Kidney (tissue), 14 donors: ENCODE measurements around the gene GRM7. TPM values are rescaled to one million over a fixed set of nuclear protein-coding genes. Genes with fewer than 3 reads are reported as not detected.

Experiments used
- DNase-seq, 5 donors: peaks; one replicate each; pipeline ENCODE4 v3.0.0-alpha.2; 2013 to 2020
- FAIRE-seq: peaks from 2 replicates; lab custom pipeline; 2012; peaks lifted over from hg19 to GRCh38; lab: Jason Lieb, UNC
- H3K27ac ChIP-seq, 2 donors: one replicate each; pipeline ENCODE4 v1.7.0; 2013; ENCODE audit warnings: low read depth in 2 of 2, low read length in 2 of 2, inconsistent platforms in 1 of 2
- H3K27me3 ChIP-seq: one replicate; pipeline ENCODE4 v1.7.1; 2013; ENCODE audit warnings: low read length, inconsistent platforms; ENCODE audit not compliant: control insufficient read depth, insufficient read depth
- H3K36me3 ChIP-seq, 3 donors: one replicate each; pipeline versions ENCODE4 v1.7.0 to v1.7.1; 2013; ENCODE audit warnings: low read length in 3 of 3, control low read depth in 1 of 3, inconsistent platforms in 1 of 3; ENCODE audit not compliant: insufficient read depth in 3 of 3, control insufficient read depth in 2 of 3
- H3K4me1 ChIP-seq, 3 donors: one replicate each; pipeline versions ENCODE4 v1.7.0 to v1.7.1; 2013; ENCODE audit warnings: low read length in 3 of 3, inconsistent platforms in 1 of 3, low read depth in 1 of 3; ENCODE audit not compliant: control insufficient read depth in 2 of 3, insufficient read depth in 2 of 3
- H3K4me3 ChIP-seq, 3 donors: one replicate each; pipeline versions ENCODE4 v1.7.0 to v1.8.1; 2013; ENCODE audit warnings: low read length in 3 of 3, control low read depth in 1 of 3, inconsistent platforms in 1 of 3
- H3K9ac ChIP-seq, 3 donors: one replicate each; pipeline versions ENCODE4 v1.7.0 to v1.7.1; 2013; ENCODE audit warnings: low read length in 3 of 3, control low read depth in 1 of 3, inconsistent platforms in 1 of 3
- H3K9me3 ChIP-seq, 3 donors: one replicate each; pipeline versions ENCODE4 v1.7.0 to v1.7.1; 2013; ENCODE audit warnings: low read length in 3 of 3, control low read depth in 1 of 3, inconsistent platforms in 1 of 3; ENCODE audit not compliant: control insufficient read depth in 2 of 3, insufficient read depth in 1 of 3
- intact Hi-C: fragments of 100-400 bp; cut with DNase I; formaldehyde crosslinking; loops from one replicate; pipeline ENCODE4 v1.11.1; 2022
- polyA plus RNA-seq: library from polyadenylated mRNA; stranded (reverse); fragments of 350-450 nt; fragmentation: Illumina TruSeq; extraction: RNeasy Lipid Tissue Mini Kit (QIAGEN cat#74804); gene quantifications from one replicate; pipeline ENCODE4 v1.2.3, GENCODE V29; 2014; ENCODE audit warnings: low read depth, low replicate concordance; ENCODE audit not compliant: insufficient read depth
- total RNA-seq: library from RNA; stranded (reverse); fragmentation: NEBNext Ultra II Directional; extraction: Animal tissue kit (Norgen Biotek cat#: 25700); gene quantifications from one replicate; pipeline ENCODE4 v1.2.1, GENCODE V29; 2021
- TF ChIP-seq, protein P1 (sequence below): IDR thresholded peaks from 3 replicates; pipeline ENCODE4 v1.5.1; 2012; ENCODE audit warnings: mild to moderate bottlenecking, moderate library complexity, borderline replicate concordance; ENCODE audit not compliant: insufficient read depth; ENCODE audit errors: extremely low read depth
- donor health status: control.
- donor health status: control.
- donor health status: control.
- donor health status: control.
- donor health status: control.
- donor health status: DM: yes; HTN: yes; CAD: no.
- donor health status: Normal renal cell carcinoma (clear cell type).

Gene GRM7
- total and polyA plus RNA-seq, 2 donors from 2014 or later: 0.16 TPM; not detected in 1

DNA sequence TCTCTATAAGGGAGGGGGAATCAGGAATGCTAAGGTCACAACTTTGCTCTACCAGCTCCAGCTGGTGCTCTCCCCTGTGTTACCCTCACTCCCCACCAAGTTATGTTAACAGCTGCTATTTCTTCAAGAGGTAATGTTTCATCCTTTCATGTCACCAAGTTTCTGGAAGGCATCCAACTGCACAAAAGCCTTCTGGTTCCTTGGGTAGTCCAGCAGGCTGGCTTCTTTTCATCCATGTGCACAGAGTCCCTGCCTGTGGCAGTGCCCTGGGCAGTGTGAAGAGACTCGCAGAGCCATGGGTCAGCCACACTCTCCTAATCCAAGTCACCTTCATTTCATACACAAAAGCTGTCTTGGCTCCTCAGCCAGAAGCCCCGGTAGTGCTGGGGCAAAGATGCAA is 903.2 kb downstream of the GRM7 start:
- Histone ChIP-seq H3K4me1 (no peaks in the 10 kb centered on the region), H3K27ac (no peak overlapping the region), H3K4me3 (no peak overlapping the region), H3K36me3 (no peaks in the 10 kb centered on the region), H3K27me3 (no peaks in the 10 kb centered on the region), H3K9me3 (no peaks in the 10 kb centered on the region), H3K9ac (no peak overlapping the region)
- intact Hi-C loops: no loop called here
- DNase-seq (peak in 1 of 5 donors; percentile 17), FAIRE-seq (no peak)
- TF ChIP-seq, protein P1, sequence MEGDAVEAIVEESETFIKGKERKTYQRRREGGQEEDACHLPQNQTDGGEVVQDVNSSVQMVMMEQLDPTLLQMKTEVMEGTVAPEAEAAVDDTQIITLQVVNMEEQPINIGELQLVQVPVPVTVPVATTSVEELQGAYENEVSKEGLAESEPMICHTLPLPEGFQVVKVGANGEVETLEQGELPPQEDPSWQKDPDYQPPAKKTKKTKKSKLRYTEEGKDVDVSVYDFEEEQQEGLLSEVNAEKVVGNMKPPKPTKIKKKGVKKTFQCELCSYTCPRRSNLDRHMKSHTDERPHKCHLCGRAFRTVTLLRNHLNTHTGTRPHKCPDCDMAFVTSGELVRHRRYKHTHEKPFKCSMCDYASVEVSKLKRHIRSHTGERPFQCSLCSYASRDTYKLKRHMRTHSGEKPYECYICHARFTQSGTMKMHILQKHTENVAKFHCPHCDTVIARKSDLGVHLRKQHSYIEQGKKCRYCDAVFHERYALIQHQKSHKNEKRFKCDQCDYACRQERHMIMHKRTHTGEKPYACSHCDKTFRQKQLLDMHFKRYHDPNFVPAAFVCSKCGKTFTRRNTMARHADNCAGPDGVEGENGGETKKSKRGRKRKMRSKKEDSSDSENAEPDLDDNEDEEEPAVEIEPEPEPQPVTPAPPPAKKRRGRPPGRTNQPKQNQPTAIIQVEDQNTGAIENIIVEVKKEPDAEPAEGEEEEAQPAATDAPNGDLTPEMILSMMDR: no peak

DNA sequence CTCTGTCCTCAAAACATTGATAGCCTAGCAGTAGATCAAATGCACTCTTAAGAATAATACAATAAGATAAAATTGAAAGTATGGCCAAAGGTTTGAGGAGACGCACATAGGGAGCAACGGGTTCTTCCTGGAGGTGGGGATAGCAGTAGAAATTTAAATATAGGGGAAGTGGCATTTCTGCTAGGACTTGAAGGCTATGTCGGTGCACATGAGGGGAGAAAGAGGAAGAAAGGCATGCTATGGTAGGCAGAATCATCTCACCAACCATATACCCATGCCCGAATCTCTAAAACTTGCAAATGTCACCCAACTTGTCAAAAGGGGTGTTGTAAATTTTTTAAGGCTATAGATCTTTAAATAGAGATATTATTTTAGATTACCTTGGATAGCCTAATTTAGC is 905.6 kb downstream of the GRM7 start:
- no peaks in the 10 kb centered on the region for H3K4me1 ChIP-seq
- DNase-seq (no peak), FAIRE-seq (no peak)
- no peaks in the 10 kb centered on the region for H3K27me3 ChIP-seq
- no peak overlapping the region for H3K27ac ChIP-seq
- H3K36me3 ChIP-seq: no peaks in the 10 kb centered on the region
- TF ChIP-seq, protein P1: no peak
- no peak overlapping the region for H3K9ac ChIP-seq
- H3K4me3 ChIP-seq: no peak overlapping the region
- intact Hi-C loops: no loop called here
- no peaks in the 10 kb centered on the region for H3K9me3 ChIP-seq

DNA sequence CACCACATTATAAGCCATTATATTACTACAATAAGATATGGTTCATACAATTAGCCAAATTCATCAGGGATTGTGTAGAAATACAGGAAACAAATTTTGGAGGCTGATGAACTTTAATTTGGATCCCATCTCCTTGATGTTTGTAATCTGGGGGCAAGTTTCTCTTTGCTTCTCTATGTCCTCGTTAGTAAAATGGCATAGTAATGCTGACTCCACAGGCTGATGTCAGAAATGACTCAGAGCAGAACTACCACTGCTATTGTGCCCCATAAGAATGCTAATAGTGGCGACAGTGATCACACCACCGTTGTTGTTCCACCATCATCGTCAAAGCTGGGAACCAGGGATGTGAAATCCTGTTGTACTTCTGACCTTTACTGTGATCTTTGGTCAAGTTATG is 918.4 kb downstream of the GRM7 start:
- no peak overlapping the region for H3K9ac ChIP-seq
- TF ChIP-seq, protein P1: no peak
- DNase-seq: no peak
- H3K27me3 ChIP-seq: no peaks in the 10 kb centered on the region
- H3K27ac ChIP-seq: no peak overlapping the region
- H3K9me3 ChIP-seq: no peaks in the 10 kb centered on the region
- FAIRE-seq: no peak
- intact Hi-C loops: no loop called here
- H3K4me1 ChIP-seq: no peaks in the 10 kb centered on the region
- no peaks in the 10 kb centered on the region for H3K36me3 ChIP-seq
- no peak overlapping the region for H3K4me3 ChIP-seq

DNA sequence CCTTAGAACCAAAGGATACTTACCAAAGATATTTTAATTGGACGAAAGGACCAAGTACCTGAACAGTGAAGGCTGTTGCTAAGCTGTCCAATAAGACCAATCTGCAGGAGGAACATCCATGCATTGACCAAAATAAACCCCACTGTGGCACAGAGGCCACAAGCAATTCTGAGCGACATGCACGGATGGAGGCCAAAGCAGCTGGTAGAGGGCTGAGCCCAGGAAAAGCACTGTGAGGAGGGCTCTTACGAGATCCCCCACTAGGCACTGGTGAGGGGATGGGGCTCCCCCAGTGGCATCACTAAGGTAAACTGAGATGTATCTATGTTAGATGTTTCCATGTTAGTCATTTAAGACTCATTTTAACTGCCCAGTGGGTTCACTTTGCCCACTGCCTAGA is 920.5 kb downstream of the GRM7 start:
- intact Hi-C loops: no loop called here
- H3K9ac ChIP-seq: no peak overlapping the region
- H3K4me1 ChIP-seq: no peaks in the 10 kb centered on the region
- no peak overlapping the region for H3K27ac ChIP-seq
- TF ChIP-seq, protein P1: no peak
- FAIRE-seq (no peak), DNase-seq (no peak)
- no peaks in the 10 kb centered on the region for H3K36me3 ChIP-seq
- no peaks in the 10 kb centered on the region for H3K27me3 ChIP-seq
- H3K4me3 ChIP-seq: no peak overlapping the region
- H3K9me3 ChIP-seq: no peaks in the 10 kb centered on the region
